H1 (cell line): Measurements from ENCODE around the gene NT5E. TPM values are rescaled to one million over a fixed set of nuclear protein-coding genes. Genes with fewer than 3 reads are reported as not detected.

Experiments
- CREB1 ChIP-seq: IDR thresholded peaks from 2 replicates; pipeline ENCODE4 v1.6.1; 2012; ENCODE audit warnings: inconsistent platforms
- polyA plus RNA-seq, 7 experiments: library from polyadenylated mRNA; depleted of rRNA in 3 of 7; stranded (reverse) in 5 of 7; unstranded in 2 of 7; fragments of >200 nt in 5 of 7; fragments of 200-250 nt in 2 of 7; gene quantifications; 1 replicate in 5 of 7; 2 replicates in 1 of 7; 4 replicates in 1 of 7; pipeline versions ENCODE4 v1.2.1 to v1.2.3, GENCODE V29; 2011 to 2013; ENCODE audit warnings: missing spikeins in 2 of 7, mixed read lengths in 2 of 7
- total RNA-seq: library from RNA; stranded (reverse); fragmentation: NEBNext Ultra II Directional; extraction: Animal tissue kit (Norgen Biotek cat#: 25700); gene quantifications from 2 replicates; pipeline ENCODE4 v1.2.1, GENCODE V29; 2021

Gene NT5E
- total and polyA plus RNA-seq, 2 of the 8 experiments (the other 6 are each of a cell fraction or from before 2014, with no cell fraction given), result 0.74 to 1.5 TPM

- TF ChIP-seq CREB1, result no peak
Measured at GRCh38 chr6:85419046-85419759, 30.7 kb upstream of the NT5E start (continued).
